H1 (cell line): ENCODE data around the gene ALOX15. TPM values are rescaled to one million over a fixed set of nuclear protein-coding genes. Genes with fewer than 3 reads are reported as not detected.

ENCODE experiments used
- CTCF ChIA-PET: fragments of 300-600 bp; sonication (Branson Sonifier 250); formaldehyde crosslinking; loops from one replicate; lab custom pipeline; 2021; ENCODE audit not compliant: partially characterized antibody; lab: Charles Lee
- POLR2A ChIA-PET: fragments of 300-600 bp; sonication (Branson Sonifier 250); formaldehyde crosslinking; loops from one replicate; lab custom pipeline; 2021; ENCODE audit warnings: inconsistent platforms; ENCODE audit not compliant: partially characterized antibody; lab: Charles Lee
- DNase-seq, 2 experiments: peaks; one replicate each; pipeline versions ENCODE4 v3.0.0 to v3.0.0-alpha.2; 2010 to 2022; ENCODE audit warnings: low spot score in 2 of 2, low read depth in 1 of 2, mixed read lengths in 1 of 2
- FAIRE-seq: peaks from 2 replicates; lab custom pipeline; 2011; peaks lifted over from hg19 to GRCh38; lab: Jason Lieb, UNC
- H2AFZ ChIP-seq: 2 replicates; pipeline ENCODE4 v1.8.1; 2012; ENCODE audit warnings: low read length, inconsistent platforms
- H2AK5ac ChIP-seq: 2 replicates; pipeline ENCODE4 v1.6.1; 2013; ENCODE audit warnings: low read depth, low read length
- H2BK120ac ChIP-seq: replicated peaks from 2 replicates; pipeline ENCODE3; 2013; ENCODE audit warnings: low read depth, low read length, inconsistent platforms
- H2BK12ac ChIP-seq: 2 replicates; pipeline ENCODE4 v1.6.1; 2013; ENCODE audit warnings: low read depth, low read length
- H2BK15ac ChIP-seq: 2 replicates; pipeline ENCODE4 v1.6.1; 2013; ENCODE audit warnings: low read length
- H2BK20ac ChIP-seq: 2 replicates; pipeline ENCODE4 v1.6.1; 2013; ENCODE audit warnings: low read length
- H2BK5ac ChIP-seq: 2 replicates; pipeline ENCODE4 v1.6.1; 2013; ENCODE audit warnings: low read depth, low read length
- H3K14ac ChIP-seq: 2 replicates; pipeline ENCODE4 v1.6.1; 2013; ENCODE audit warnings: inconsistent platforms; ENCODE audit not compliant: insufficient read length
- H3K18ac ChIP-seq: 2 replicates; pipeline ENCODE4 v1.6.1; 2013; ENCODE audit warnings: low read length; ENCODE audit errors: extremely low read depth
- H3K23ac ChIP-seq: 2 replicates; pipeline ENCODE4 v1.6.1; 2013; ENCODE audit warnings: inconsistent platforms; ENCODE audit not compliant: insufficient read length
- H3K23me2 ChIP-seq: 2 replicates; pipeline ENCODE4 v1.6.1; 2013; ENCODE audit warnings: low read depth, low read length
- H3K27ac ChIP-seq: 2 replicates; pipeline ENCODE4 v1.6.1; 2011; ENCODE audit warnings: low read depth, low read length, inconsistent platforms
- H3K27me3 ChIP-seq, 4 experiments: replicated peaks in 1 of 4; 1 replicate in 1 of 4; 2 replicates in 3 of 4; pipeline versions ENCODE4 v1.6.1 to v1.8.1; 2011 to 2013; ENCODE audit warnings: low read length in 3 of 4, mild to moderate bottlenecking in 3 of 4, inconsistent platforms in 2 of 4, mixed read lengths in 2 of 4, moderate library complexity in 1 of 4; ENCODE audit not compliant: control insufficient read depth in 3 of 4, insufficient read depth in 3 of 4; ENCODE audit errors: extremely low read depth in 1 of 4
- H3K36me3 ChIP-seq, 4 experiments: 2 replicates each; pipeline versions ENCODE4 v1.6.1 to v1.8.1; 2011 to 2013; ENCODE audit warnings: mild to moderate bottlenecking in 4 of 4, low read length in 3 of 4, moderate library complexity in 2 of 4, control low read depth in 1 of 4, inconsistent platforms in 1 of 4; ENCODE audit not compliant: insufficient read depth in 4 of 4, control insufficient read depth in 2 of 4
- H3K4ac ChIP-seq: replicated peaks from 2 replicates; pipeline ENCODE3; 2013; ENCODE audit warnings: low read length, low read depth, mixed read lengths, inconsistent platforms; ENCODE audit not compliant: insufficient read length
- H3K4me1 ChIP-seq, 4 experiments: replicated peaks in 1 of 4; 1 replicate in 1 of 4; 2 replicates in 3 of 4; pipeline versions ENCODE4 v1.6.1 to v1.8.1; 2011 to 2013; ENCODE audit warnings: low read length in 3 of 4, inconsistent platforms in 2 of 4, mixed read lengths in 1 of 4; ENCODE audit not compliant: insufficient read depth in 4 of 4, control insufficient read depth in 3 of 4
- H3K4me2 ChIP-seq, 2 experiments: 2 replicates each; pipeline versions ENCODE4 v1.6.1 to v1.8.1; 2011 to 2013; ENCODE audit warnings: low read depth in 2 of 2, low read length in 2 of 2, control low read depth in 1 of 2, inconsistent platforms in 1 of 2, mild to moderate bottlenecking in 1 of 2; ENCODE audit not compliant: insufficient read depth in 1 of 2
- H3K4me3 ChIP-seq, 4 experiments: fragments of 200-600, 300-600 bp in 1 of 4; sonication (generic), shearing (Covaris generic), sonication (Bioruptor Twin) in 1 of 4; 2 replicates each; pipeline versions ENCODE4 v1.5.1 to v1.8.1; 2011 to 2016; ENCODE audit warnings: low read length in 4 of 4, low read depth in 3 of 4, control low read depth in 2 of 4, inconsistent platforms in 2 of 4, mild to moderate bottlenecking in 2 of 4, mixed read lengths in 1 of 4, moderate library complexity in 1 of 4; ENCODE audit not compliant: insufficient read depth in 2 of 4; ENCODE audit errors: extremely low read depth in 1 of 4
- H3K56ac ChIP-seq: replicated peaks from 2 replicates; pipeline ENCODE3; 2013; ENCODE audit warnings: low read depth, mild to moderate bottlenecking, mixed read lengths, low read length, inconsistent platforms; ENCODE audit not compliant: insufficient read length
- H3K79me1 ChIP-seq: 2 replicates; pipeline ENCODE4 v1.6.1; 2013; ENCODE audit warnings: low read depth, low read length, control low read depth
- H3K79me2 ChIP-seq, 2 experiments: 2 replicates each; pipeline versions ENCODE4 v1.6.1 to v1.8.1; 2012 to 2013; ENCODE audit warnings: low read length in 2 of 2, mild to moderate bottlenecking in 2 of 2, inconsistent platforms in 1 of 2; ENCODE audit not compliant: insufficient read depth in 2 of 2, control insufficient read depth in 1 of 2
- H3K9ac ChIP-seq, 4 experiments: replicated peaks in 1 of 4; 1 replicate in 1 of 4; 2 replicates in 3 of 4; pipeline versions ENCODE4 v1.6.1 to v1.8.1; 2011 to 2013; ENCODE audit warnings: low read depth in 3 of 4, low read length in 3 of 4, control low read depth in 2 of 4, mild to moderate bottlenecking in 2 of 4, moderate library complexity in 2 of 4, inconsistent platforms in 1 of 4; ENCODE audit errors: extremely low read depth in 1 of 4
- H3K9me3 ChIP-seq, 2 experiments: 2 replicates each; pipeline versions ENCODE4 v1.6.1 to v1.8.1; 2012 to 2013; ENCODE audit warnings: mild to moderate bottlenecking in 2 of 2, moderate library complexity in 2 of 2, control low read depth in 1 of 2, inconsistent platforms in 1 of 2, low read depth in 1 of 2, low read length in 1 of 2, mixed read lengths in 1 of 2; ENCODE audit not compliant: insufficient read depth in 2 of 2
- H4K20me1 ChIP-seq, 2 experiments: replicated peaks in 1 of 2; 2 replicates each; pipeline versions ENCODE3 to v1.8.1; 2011 to 2013; ENCODE audit warnings: inconsistent platforms in 2 of 2, low read length in 2 of 2, mild to moderate bottlenecking in 1 of 2; ENCODE audit not compliant: insufficient read depth in 2 of 2, control insufficient read depth in 1 of 2
- H4K5ac ChIP-seq: 2 replicates; pipeline ENCODE4 v1.6.1; 2013; ENCODE audit warnings: low read length, low read depth, mixed read lengths, inconsistent platforms; ENCODE audit not compliant: insufficient read length
- H4K8ac ChIP-seq: 2 replicates; pipeline ENCODE4 v1.8.0; 2013; ENCODE audit warnings: mild to moderate bottlenecking, moderate library complexity, low read length, inconsistent platforms; ENCODE audit not compliant: insufficient read depth; ENCODE audit errors: extremely low read depth
- H4K91ac ChIP-seq: replicated peaks from 2 replicates; pipeline ENCODE3; 2013; ENCODE audit warnings: low read length, mixed read lengths, inconsistent platforms; ENCODE audit not compliant: insufficient read length
- ASH2L ChIP-seq: fragments of 200-600, 300-600 bp; sonication (generic); IDR thresholded peaks from one replicate; pipeline ENCODE4 v1.7.1; 2017; ENCODE audit warnings: low read length
- EP300 ChIP-seq, 2 experiments: IDR thresholded peaks; 1 replicate in 1 of 2; 2 replicates in 1 of 2; pipeline ENCODE4 v1.6.1; 2011 to 2012; ENCODE audit warnings: low read depth in 2 of 2, low read length in 2 of 2, mild to moderate bottlenecking in 2 of 2, borderline replicate concordance in 1 of 2, inconsistent platforms in 1 of 2, moderate library complexity in 1 of 2
- KDM4A ChIP-seq: IDR thresholded peaks from one replicate; pipeline ENCODE4 v1.7.1; 2012; ENCODE audit warnings: low read depth, mild to moderate bottlenecking, moderate library complexity, low read length, inconsistent platforms; ENCODE audit not compliant: severe bottlenecking
- MAFK ChIP-seq: IDR thresholded peaks from 2 replicates; pipeline ENCODE4 v1.6.1; 2012; ENCODE audit warnings: low read depth, mild to moderate bottlenecking, improper control_type of control experiment, low read length
- POLR2AphosphoS5 ChIP-seq: IDR thresholded peaks from 2 replicates; pipeline ENCODE4 v1.6.1; 2011; ENCODE audit warnings: low read depth, low read length
- POU5F1 ChIP-seq: IDR thresholded peaks from 2 replicates; pipeline ENCODE4 v1.6.1; 2011; ENCODE audit warnings: low read depth, mild to moderate bottlenecking, low read length, moderate library complexity
- RAD21 ChIP-seq, 2 experiments: IDR thresholded peaks in 1 of 2; conservative IDR thresholded peaks in 1 of 2; 2 replicates each; pipeline ENCODE4 v1.6.1; 2011; ENCODE audit warnings: low read depth in 2 of 2, low read length in 2 of 2, improper control_type of control experiment in 1 of 2, inconsistent platforms in 1 of 2, mild to moderate bottlenecking in 1 of 2, moderate library complexity in 1 of 2
- RXRA ChIP-seq: IDR thresholded peaks from 2 replicates; pipeline ENCODE4 v1.6.1; 2011; ENCODE audit warnings: low read depth, mild to moderate bottlenecking, low read length, moderate library complexity; ENCODE audit not compliant: insufficient read depth
- SIX5 ChIP-seq: IDR thresholded peaks from 2 replicates; pipeline ENCODE4 v1.6.1; 2011; ENCODE audit warnings: mild to moderate bottlenecking, low read depth, low read length
- SP1 ChIP-seq: IDR thresholded peaks from 2 replicates; pipeline ENCODE4 v1.6.1; 2011; ENCODE audit warnings: low read depth, low read length
- SP2 ChIP-seq: IDR thresholded peaks from 2 replicates; pipeline ENCODE4 v1.6.1; 2012; ENCODE audit warnings: mild to moderate bottlenecking, low read length, inconsistent platforms
- SRF ChIP-seq: IDR thresholded peaks from 2 replicates; pipeline ENCODE4 v1.6.1; 2011; ENCODE audit warnings: mild to moderate bottlenecking, low read depth, low read length, moderate library complexity
- TAF1 ChIP-seq: IDR thresholded peaks from 2 replicates; pipeline ENCODE4 v1.6.1; 2011; ENCODE audit warnings: mild to moderate bottlenecking, low read depth, low read length
- WGBS, 2 experiments: shearing (Covaris generic) in 1 of 2; methylation state at CpG; one replicate each; pipeline versions ENCODE4 v1.1.6 to v1.1.7; 2013 to 2015; ENCODE audit warnings: low lambda C conversion rate in 2 of 2, mixed read lengths in 2 of 2, inconsistent platforms in 1 of 2, low coverage in 1 of 2, missing lambda C conversion rate in 1 of 2; ENCODE audit not compliant: insufficient replicate concordance in 2 of 2, insufficient coverage in 1 of 2, insufficient read length in 1 of 2; ENCODE audit errors: extremely low coverage in 1 of 2, missing lambda C conversion rate in 1 of 2; 5-methylcytosine and 5-hydroxymethylcytosine counted together
- polyA plus RNA-seq, 7 experiments: library from polyadenylated mRNA; depleted of rRNA in 3 of 7; stranded (reverse) in 5 of 7; unstranded in 2 of 7; fragments of >200 nt in 5 of 7; fragments of 200-250 nt in 2 of 7; gene quantifications; 1 replicate in 5 of 7; 2 replicates in 1 of 7; 4 replicates in 1 of 7; pipeline versions ENCODE4 v1.2.1 to v1.2.3, GENCODE V29; 2011 to 2013; ENCODE audit warnings: missing spikeins in 2 of 7, mixed read lengths in 2 of 7
- total RNA-seq: library from RNA; stranded (reverse); fragmentation: NEBNext Ultra II Directional; extraction: Animal tissue kit (Norgen Biotek cat#: 25700); gene quantifications from 2 replicates; pipeline ENCODE4 v1.2.1, GENCODE V29; 2021
- TF ChIP-seq, protein P1 (sequence below): IDR thresholded peaks from 2 replicates; pipeline ENCODE4 v1.6.1; 2012; ENCODE audit warnings: inconsistent platforms

Gene ALOX15
- total and polyA plus RNA-seq, 2 of the 8 experiments (the other 6 are each of a cell fraction or from before 2014, with no cell fraction given) = 1.5 to 1.7 TPM

- DNase-seq (no peak), FAIRE-seq (no peak)
- 0 out of 2 replicates have a peak overlapping the region, but pooled peaks have one; percentile 61 for H2BK20ac ChIP-seq
- peak overlapping the region; percentile 33 for H3K4ac ChIP-seq
- no peak overlapping the region for H4K5ac ChIP-seq
- H2AK5ac ChIP-seq = no peak overlapping the region
- H3K4me2 ChIP-seq = no peak overlapping the region
- H3K27ac ChIP-seq = no peak overlapping the region
- H2BK5ac ChIP-seq = peak overlapping the region; percentile 63; the same call in 1 of the 2 replicates
- H3K4me1 ChIP-seq = peaks cover 4 to 32% (median 23%) of the 10 kb centered on the region in 4 experiments
- 91% methylated on average over 13 of the region's 13 CpGs; no CpG with 5 or more reads in 1 of the 2 experiments for WGBS, 2 experiments
- H3K9ac ChIP-seq = no peak overlapping the region; a peak in 1 of 7 replicates
- H2BK120ac ChIP-seq = peak overlapping the region; percentile 51
- H3K9me3 ChIP-seq = no peaks in the 10 kb centered on the region
- no peak overlapping the region for H2BK15ac ChIP-seq
- peak overlapping the region; percentile 82; the same call in 1 of the 2 replicates for H4K8ac ChIP-seq
- TF ChIP-seq POU5F1 = no peak
- TF ChIP-seq, protein P1, sequence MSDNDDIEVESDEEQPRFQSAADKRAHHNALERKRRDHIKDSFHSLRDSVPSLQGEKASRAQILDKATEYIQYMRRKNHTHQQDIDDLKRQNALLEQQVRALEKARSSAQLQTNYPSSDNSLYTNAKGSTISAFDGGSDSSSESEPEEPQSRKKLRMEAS = no peak
- no peak for TF ChIP-seq RAD21 (IDR thresholded peaks at IDR 0.05 in 1 of 2, conservative IDR thresholded peaks at IDR 0.05 in 1 of 2; ENCODE audit: low read depth in 2 of 2, low read length in 2 of 2)
- no peak for TF ChIP-seq MAFK
- no peak for TF ChIP-seq SP1
- TF ChIP-seq SP2 = no peak
- TF ChIP-seq SRF = no peak
- TF ChIP-seq KDM4A = no peak
- TF ChIP-seq EP300 (IDR thresholded peaks at IDR 0.05; ENCODE audit: borderline replicate concordance in 1 of 2, low read depth in 2 of 2, low read length in 2 of 2) = no peak
- TF ChIP-seq TAF1 = no peak
- TF ChIP-seq ASH2L = no peak
- TF ChIP-seq SIX5 = no peak
- TF ChIP-seq POLR2AphosphoS5 = no peak
- no peak for TF ChIP-seq RXRA
- H3K23ac ChIP-seq = no peak overlapping the region
- peak overlapping the region; percentile 48; the same call in 1 of the 2 replicates for H3K18ac ChIP-seq
- 0 out of 7 replicates have a peak, but pooled peaks cover 0 to 2% (median 0%) of the 10 kb centered on the region in 4 experiments for H3K27me3 ChIP-seq
- H3K23me2 ChIP-seq = peaks cover 2% of the 10 kb centered on the region; the same call in 1 of the 2 replicates
- no peaks in the 10 kb centered on the region for H3K79me1 ChIP-seq
- H3K56ac ChIP-seq = no peak overlapping the region
- peak overlapping the region; percentile 39; the same call in 1 of the 2 replicates for H2BK12ac ChIP-seq
- peak overlapping the region; percentile 67 for H4K91ac ChIP-seq
- ChIA-PET CTCF (interaction anchor here (0.6 to 10.1 kb wide), 9 partner anchors 9 to 93 kb away, joined by 3 to 77 read pairs (median 4); partner anchors contain the start of gene SMTNL2), POLR2A (interaction anchor here (0.8 to 2.1 kb wide), 10 partner anchors 10 to 71 kb away, joined by 3 to 8 read pairs (median 4); partner anchors contain the start of gene SMTNL2)
- H3K36me3 ChIP-seq = no peaks in the 10 kb centered on the region
- no peak overlapping the region for H2AFZ ChIP-seq
- no peaks in the 10 kb centered on the region for H3K79me2 ChIP-seq
- H3K4me3 ChIP-seq = no peak overlapping the region
- H4K20me1 ChIP-seq = no peaks in the 10 kb centered on the region
- no peak overlapping the region for H3K14ac ChIP-seq
Observed at GRCh38 chr17:4597975-4598374, 43.5 kb downstream of the ALOX15 start.
